ENCODE data around the gene PLEKHA5. TPM values are rescaled to one million over a fixed set of nuclear protein-coding genes. Genes with fewer than 3 reads are reported as not detected.
"Not testable (repeated sequence)": the region's sequence is repeated elsewhere in the genome, so short reads cannot be mapped to it uniquely, and the experiment has no call there.

Gene PLEKHA5
- total RNA-seq, 2 experiments from 2014 or later = 4.5 to 5.1 TPM

DNA sequence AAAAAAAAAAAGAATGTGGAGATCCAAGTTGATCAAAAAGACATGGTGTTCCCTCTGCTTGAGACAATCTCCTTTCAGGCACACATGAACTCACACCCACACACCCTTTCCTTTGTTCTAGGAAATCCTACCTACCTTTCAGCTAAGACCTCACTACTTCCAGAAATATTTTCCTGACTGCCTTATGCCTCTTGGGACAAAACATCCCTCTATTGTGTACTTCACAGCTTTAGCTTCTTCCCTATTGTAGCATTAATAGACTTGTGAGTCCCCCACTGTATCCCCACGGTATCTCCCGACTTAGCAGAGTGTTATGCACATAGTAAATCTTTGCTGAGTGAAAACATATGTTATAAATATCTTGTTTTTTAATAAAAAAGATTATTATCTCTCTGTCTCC is 264.9 kb downstream of the PLEKHA5 start:
- no peaks in the 10 kb centered on the region for H3K27me3 Mint-ChIP-seq
- H3K36me3 Mint-ChIP-seq (ENCODE audit: low read depth) = no peaks in the 10 kb centered on the region
- H3K4me3 Mint-ChIP-seq = no peak overlapping the region
- ChIA-PET POLR2A (no interaction called here), CTCF (interaction anchor here (0.8 to 1.0 kb wide), 2 partner anchors 10 to 19 kb away, joined by 3 read pairs; no protein-coding TSS in a partner anchor)
- no peaks in the 10 kb centered on the region for H3K9me3 Mint-ChIP-seq
- no peak overlapping the region for H3K27ac Mint-ChIP-seq
- DNase-seq = no peak
- no peaks in the 10 kb centered on the region for H3K4me1 Mint-ChIP-seq

DNA sequence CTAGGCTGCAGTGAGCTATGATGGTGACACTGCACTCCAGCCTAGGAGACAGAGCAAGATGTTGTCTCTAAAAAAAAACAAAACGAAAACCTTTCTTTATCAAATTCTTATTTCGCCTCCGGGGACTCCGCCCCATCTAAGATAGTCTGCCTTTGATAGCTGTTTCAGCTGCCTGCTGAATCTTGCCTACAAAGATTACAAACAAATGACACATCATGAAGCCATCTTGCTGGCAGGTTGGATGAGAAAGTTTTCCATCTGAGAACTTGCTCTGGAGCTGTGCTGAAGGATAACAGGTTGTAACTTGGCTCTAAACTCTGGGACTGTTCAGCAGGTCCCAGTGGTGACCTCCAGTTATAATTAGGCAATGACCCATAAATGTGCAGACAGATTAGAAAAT is 268.0 kb downstream of the PLEKHA5 start:
- Mint-ChIP-seq H3K27me3 (no peaks in the 10 kb centered on the region), H3K9me3 (no peaks in the 10 kb centered on the region), H3K27ac (no peak overlapping the region), H3K36me3 (ENCODE audit: low read depth) (no peaks in the 10 kb centered on the region), H3K4me3 (no peak overlapping the region), H3K4me1 (no peaks in the 10 kb centered on the region)
- no peak for DNase-seq
- ChIA-PET POLR2A (no interaction called here), CTCF (interaction anchor here (0.7 to 2.0 kb wide), 3 partner anchors 11 to 208 kb away, joined by 4 to 9 read pairs (median 5); no protein-coding TSS in a partner anchor)

DNA sequence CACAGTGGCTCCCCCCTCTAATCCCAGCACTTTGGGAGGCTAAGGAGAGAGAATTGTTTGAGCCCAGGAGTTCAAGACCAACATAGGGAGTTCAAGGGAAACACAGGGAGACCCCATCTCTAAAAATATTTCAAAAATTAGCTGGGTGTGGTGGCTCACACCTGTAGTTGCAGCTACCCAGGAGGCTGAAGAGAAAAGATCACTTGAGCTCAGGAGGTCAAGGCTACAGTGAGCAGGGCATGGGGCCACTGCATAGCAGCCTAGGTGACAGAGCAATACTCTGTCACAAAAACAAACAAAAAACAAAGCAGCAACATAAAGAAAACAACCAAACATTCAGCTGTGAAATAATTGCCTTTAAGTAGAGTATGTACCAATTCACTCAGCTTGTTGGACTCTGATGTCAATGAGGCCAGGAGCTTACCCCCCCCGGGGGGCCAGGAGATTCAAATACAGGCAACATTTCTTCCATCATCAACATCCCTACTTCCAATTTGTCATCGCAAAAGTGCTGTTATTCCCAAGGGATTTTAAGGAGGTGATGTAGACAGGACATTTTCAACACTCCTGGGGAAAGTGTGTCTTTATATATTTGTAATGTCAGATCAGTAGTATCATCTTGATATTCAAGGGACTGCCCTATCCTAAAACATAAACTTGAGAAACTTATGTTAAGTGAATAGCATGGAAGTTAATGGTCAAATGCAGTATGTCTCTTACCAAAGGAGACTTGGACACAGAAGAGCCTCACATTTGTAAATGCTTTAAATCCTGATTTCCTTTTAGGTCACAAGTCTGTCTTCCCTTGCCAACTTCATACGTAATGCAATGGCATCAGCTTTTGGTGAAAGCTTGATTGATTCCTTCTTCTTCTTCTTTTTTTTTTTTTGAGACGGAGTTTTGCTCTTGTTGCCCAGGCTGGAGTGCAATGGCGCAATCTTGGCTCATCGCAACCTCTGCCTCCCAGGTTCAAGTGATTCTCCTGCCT is 269.1 kb downstream of the PLEKHA5 start:
- H3K4me1 Mint-ChIP-seq = peaks cover 5% of the 10 kb centered on the region
- no peak for DNase-seq
- H3K27me3 Mint-ChIP-seq = no peaks in the 10 kb centered on the region
- ChIA-PET CTCF (interaction anchor here (2.0 kb wide), 1 partner anchor 12 kb away, joined by 9 read pairs; no protein-coding TSS in a partner anchor), POLR2A (no interaction called here)
- H3K27ac Mint-ChIP-seq = no peak overlapping the region
- no peaks in the 10 kb centered on the region for H3K9me3 Mint-ChIP-seq
- H3K4me3 Mint-ChIP-seq = no peak overlapping the region
- no peaks in the 10 kb centered on the region for H3K36me3 Mint-ChIP-seq (ENCODE audit: low read depth)

DNA sequence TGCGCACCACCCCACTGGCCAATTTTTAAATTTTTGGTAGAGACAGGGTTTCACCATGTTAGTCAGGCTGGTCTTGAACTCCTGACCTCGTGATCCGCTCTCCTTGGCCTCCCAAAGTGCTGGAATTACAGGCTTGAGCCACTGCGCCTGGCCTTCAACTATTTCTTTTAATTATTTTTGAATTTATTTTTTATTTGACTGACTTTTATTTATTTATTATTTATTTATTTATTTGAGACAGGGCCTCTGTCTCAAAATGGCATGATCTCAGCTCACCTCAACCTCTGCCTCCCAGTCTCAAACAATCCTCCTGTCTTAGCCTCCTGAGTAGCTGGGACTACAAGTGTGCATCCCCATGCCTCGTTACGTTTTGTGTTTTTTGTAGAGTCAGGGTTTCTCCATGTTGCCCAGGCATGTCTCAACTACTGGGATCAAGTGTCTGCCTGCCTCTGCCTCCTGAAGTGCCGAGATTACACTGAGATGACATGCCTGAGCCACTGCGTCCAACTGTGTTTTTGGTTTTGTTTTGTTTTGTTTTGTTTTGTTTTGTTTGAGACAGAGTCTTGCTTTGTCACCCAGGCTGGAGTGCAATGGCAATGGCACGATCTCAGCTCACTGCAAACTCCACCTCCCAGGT is 271.2 kb downstream of the PLEKHA5 start:
- H3K4me3 Mint-ChIP-seq = not testable (repeated sequence)

DNA sequence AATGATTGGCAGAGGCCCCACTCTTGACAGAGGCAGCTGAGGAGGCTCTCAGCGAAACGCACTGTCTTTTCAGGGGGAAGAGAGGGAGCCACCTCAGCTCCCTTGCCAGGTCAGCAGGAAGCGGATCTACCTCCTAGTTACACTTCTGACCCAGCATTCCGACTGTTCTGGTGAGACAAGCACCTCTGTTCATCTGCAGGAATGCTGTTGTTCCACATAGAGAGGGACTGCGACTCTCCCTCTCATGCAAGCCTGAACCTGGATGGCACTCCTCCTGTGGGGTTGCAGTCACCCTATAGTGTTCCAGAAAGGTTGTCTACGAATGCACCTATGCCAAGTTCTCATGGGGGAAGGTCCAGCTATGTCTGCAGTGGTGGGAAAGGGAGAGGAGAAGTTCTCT is 272.7 kb downstream of the PLEKHA5 start:
- H3K4me1 Mint-ChIP-seq = peaks cover 15% of the 10 kb centered on the region
- DNase-seq = no peak
- H3K36me3 Mint-ChIP-seq (ENCODE audit: low read depth) = peaks cover 6% of the 10 kb centered on the region
- no peak overlapping the region for H3K4me3 Mint-ChIP-seq
- H3K27me3 Mint-ChIP-seq = no peaks in the 10 kb centered on the region
- no peak overlapping the region for H3K27ac Mint-ChIP-seq
- CTCF ChIA-PET = interaction anchor here (0.6 to 2.0 kb wide), 2 partner anchors 19 to 80 kb away, joined by 4 to 5 read pairs; no protein-coding TSS in a partner anchor
- POLR2A ChIA-PET = no interaction called here
- peaks cover 9% of the 10 kb centered on the region for H3K9me3 Mint-ChIP-seq

More for the DNA sequence above, 271.2 kb downstream of the PLEKHA5 start:
- DNase-seq; H3K27ac Mint-ChIP-seq; POLR2A ChIA-PET; H3K36me3 Mint-ChIP-seq (ENCODE audit: low read depth); H3K27me3 Mint-ChIP-seq; H3K9me3 Mint-ChIP-seq; CTCF ChIA-PET: not testable (repeated sequence)
- peaks cover 15% of the 10 kb centered on the region for H3K4me1 Mint-ChIP-seq

DNA sequence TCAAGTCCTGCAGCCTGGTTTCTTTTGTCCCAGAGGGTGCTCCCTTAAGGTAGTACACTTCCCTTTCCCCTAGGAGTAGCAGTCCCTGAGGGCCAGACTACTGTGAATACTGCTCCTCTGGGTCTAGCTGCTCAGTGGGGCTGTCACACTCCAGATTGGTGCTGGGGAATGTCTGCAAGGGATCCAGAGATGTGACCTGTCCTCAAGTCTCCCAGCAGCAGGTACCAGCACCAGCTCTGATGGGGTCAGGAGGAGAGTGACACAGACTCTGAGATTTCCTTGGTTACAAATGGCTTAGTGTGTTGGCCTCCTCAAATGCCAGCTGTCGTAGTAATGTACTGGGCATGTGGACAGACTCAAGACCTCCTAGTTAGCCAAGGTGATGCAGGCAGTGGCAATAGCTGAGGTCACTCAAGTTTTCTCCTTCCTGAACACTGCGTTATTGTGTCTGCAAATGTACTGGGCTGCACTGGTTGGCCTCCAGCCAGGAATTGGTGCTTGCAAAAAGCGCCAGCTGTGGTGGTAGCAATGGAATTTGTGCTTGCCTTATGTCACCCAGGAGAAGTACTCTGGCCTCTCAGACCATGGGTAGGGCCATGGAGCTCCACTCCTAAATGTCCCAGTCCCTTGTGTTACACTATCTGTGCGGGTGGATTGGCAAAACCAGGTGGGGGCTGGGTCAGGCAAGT is 273.4 kb downstream of the PLEKHA5 start:
- H3K27ac Mint-ChIP-seq = peak overlapping the region; percentile 5
- ChIA-PET CTCF (interaction anchor here (0.6 to 2.0 kb wide), 5 partner anchors 9 to 80 kb away, joined by 3 to 5 read pairs (median 4); no protein-coding TSS in a partner anchor), POLR2A (no interaction called here)
- H3K27me3 Mint-ChIP-seq = no peaks in the 10 kb centered on the region
- no peak for DNase-seq
- H3K4me3 Mint-ChIP-seq = no peak overlapping the region
- H3K4me1 Mint-ChIP-seq = peaks cover 15% of the 10 kb centered on the region
- H3K36me3 Mint-ChIP-seq (ENCODE audit: low read depth) = peaks cover 6% of the 10 kb centered on the region
- peaks cover 9% of the 10 kb centered on the region for H3K9me3 Mint-ChIP-seq

DNA sequence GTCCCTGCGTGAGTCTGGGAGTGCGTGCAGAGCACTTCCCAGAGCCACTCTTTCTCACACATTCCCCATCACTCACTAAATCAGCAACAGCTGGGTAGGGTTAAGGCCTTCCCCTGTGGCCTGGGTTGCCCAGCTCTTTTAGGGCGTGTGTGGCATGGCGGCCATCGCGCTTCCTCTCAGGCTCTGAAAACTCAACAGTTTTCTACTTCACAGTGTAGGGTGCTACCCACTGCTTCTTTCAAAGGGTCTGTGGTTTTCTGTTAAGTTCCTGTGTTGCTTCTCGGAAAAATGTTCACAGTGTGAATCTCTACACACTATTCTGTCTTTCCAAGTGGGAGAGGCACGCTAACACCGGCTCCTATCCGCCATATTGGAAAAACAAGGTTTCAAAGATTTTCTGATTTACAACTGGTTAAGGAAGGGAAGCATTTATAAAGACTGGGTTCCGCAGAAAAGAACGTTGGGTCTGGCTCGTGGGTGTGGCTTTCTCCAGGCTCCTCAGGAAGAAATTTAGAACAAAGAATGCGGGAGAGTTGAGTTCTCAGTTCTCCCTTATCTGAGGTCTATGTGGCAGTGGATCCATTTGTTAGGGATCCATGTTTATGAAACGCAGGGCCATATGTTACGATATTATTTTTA is 274.8 kb downstream of the PLEKHA5 start:
- peaks cover 15% of the 10 kb centered on the region for H3K4me1 Mint-ChIP-seq
- CTCF ChIA-PET = interaction anchor here (1.1 to 2.0 kb wide), 4 partner anchors 8 to 21 kb away, joined by 3 to 5 read pairs (median 4); no protein-coding TSS in a partner anchor
- H3K36me3 Mint-ChIP-seq (ENCODE audit: low read depth) = peaks cover 6% of the 10 kb centered on the region
- peak overlapping the region; percentile 89 for H3K27ac Mint-ChIP-seq
- peaks cover 9% of the 10 kb centered on the region for H3K9me3 Mint-ChIP-seq
- H3K4me3 Mint-ChIP-seq = no peak overlapping the region
- no peaks in the 10 kb centered on the region for H3K27me3 Mint-ChIP-seq
- DNase-seq = peak; percentile 34
- POLR2A ChIA-PET = no interaction called here

DNA sequence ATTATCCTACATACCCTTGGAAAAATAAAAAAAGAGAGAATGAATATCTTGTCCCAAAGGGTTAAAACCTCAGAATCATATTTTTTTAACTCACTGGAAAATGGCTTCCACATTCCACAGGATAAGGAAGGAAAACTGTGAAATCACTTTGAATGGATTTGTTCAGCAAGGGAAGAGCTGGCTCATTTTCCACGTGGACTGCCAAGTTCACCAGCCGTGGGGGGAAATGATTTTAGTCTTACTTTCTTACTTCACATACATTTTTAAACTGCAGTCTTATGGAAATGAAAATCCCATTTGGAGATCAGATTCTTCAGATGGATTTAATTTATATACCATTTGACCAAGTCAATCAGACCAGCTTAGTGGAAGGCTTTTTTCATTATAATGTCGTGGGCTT is 279.8 kb downstream of the PLEKHA5 start:
- ChIA-PET POLR2A (no interaction called here), CTCF (interaction anchor here (2.5 kb wide), 1 partner anchor 11 kb away, joined by 9 read pairs; no protein-coding TSS in a partner anchor)
- Mint-ChIP-seq H3K36me3 (ENCODE audit: low read depth) (peaks cover 2% of the 10 kb centered on the region), H3K9me3 (peaks cover 5% of the 10 kb centered on the region), H3K27me3 (peaks cover 5% of the 10 kb centered on the region), H3K27ac (no peak overlapping the region), H3K4me1 (peaks cover 4% of the 10 kb centered on the region), H3K4me3 (no peak overlapping the region)
- DNase-seq = no peak

DNA sequence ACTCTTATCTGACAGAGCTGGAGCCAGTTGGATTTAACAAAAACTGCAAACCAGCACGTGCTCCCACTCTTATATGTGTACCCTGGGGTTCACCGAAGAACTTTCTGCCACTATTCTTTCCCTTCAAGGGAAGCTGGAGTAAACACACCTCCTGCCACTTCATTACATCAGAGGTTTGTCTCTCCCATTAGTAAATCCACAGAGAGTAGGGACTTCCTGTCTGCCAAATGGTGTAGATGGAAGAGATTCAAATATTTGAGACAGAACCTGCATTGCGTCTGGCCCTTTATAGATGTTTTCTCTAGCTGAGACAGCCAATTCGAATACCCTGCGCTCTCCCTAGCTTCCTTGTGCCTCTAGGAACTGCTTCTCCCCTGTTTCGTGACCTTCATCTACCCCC is 280.7 kb downstream of the PLEKHA5 start:
- ChIA-PET CTCF (interaction anchor here (1.1 to 2.5 kb wide), 3 partner anchors 9 to 14 kb away, joined by 3 to 9 read pairs (median 3); no protein-coding TSS in a partner anchor), POLR2A (no interaction called here)
- no peaks in the 10 kb centered on the region for H3K36me3 Mint-ChIP-seq (ENCODE audit: low read depth)
- no peaks in the 10 kb centered on the region for H3K4me1 Mint-ChIP-seq
- no peak for DNase-seq
- peaks cover 5% of the 10 kb centered on the region for H3K27me3 Mint-ChIP-seq
- no peak overlapping the region for H3K4me3 Mint-ChIP-seq
- no peak overlapping the region for H3K27ac Mint-ChIP-seq
- H3K9me3 Mint-ChIP-seq = peaks cover 2% of the 10 kb centered on the region

DNA sequence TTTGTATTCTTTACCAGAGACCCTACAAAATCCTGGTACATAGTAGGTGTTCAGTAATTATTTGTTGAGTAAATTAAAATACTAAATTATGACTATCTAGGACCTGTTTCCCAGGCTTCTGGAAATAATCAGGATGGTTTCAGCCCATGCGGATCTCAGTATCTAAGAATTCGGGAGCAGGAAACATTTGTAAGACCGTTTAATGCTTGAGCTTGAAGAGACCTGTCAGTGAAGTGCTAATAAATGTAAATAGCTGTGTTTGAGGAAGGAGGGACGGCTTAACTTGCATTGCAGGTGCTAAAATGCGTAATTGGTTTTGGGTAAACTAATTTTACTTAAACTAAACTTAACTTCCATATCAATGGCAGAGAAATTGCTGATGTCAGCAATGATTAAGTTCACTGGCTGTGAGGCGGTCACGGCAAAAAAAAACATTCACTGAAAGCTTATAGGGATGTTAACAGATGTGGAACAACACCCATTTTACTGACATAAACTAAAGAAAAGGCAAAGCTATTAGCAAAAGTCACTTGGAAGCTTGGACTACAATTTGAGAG is 281.2 kb downstream of the PLEKHA5 start:
- no peak for DNase-seq
- H3K36me3 Mint-ChIP-seq (ENCODE audit: low read depth) = no peaks in the 10 kb centered on the region
- H3K27ac Mint-ChIP-seq = no peak overlapping the region
- peaks cover 5% of the 10 kb centered on the region for H3K27me3 Mint-ChIP-seq
- CTCF ChIA-PET = interaction anchor here (0.7 to 2.5 kb wide), 4 partner anchors 9 to 15 kb away, joined by 3 to 9 read pairs (median 3); no protein-coding TSS in a partner anchor
- H3K9me3 Mint-ChIP-seq = peaks cover 2% of the 10 kb centered on the region
- no peaks in the 10 kb centered on the region for H3K4me1 Mint-ChIP-seq
- POLR2A ChIA-PET = no interaction called here
- no peak overlapping the region for H3K4me3 Mint-ChIP-seq

DNA sequence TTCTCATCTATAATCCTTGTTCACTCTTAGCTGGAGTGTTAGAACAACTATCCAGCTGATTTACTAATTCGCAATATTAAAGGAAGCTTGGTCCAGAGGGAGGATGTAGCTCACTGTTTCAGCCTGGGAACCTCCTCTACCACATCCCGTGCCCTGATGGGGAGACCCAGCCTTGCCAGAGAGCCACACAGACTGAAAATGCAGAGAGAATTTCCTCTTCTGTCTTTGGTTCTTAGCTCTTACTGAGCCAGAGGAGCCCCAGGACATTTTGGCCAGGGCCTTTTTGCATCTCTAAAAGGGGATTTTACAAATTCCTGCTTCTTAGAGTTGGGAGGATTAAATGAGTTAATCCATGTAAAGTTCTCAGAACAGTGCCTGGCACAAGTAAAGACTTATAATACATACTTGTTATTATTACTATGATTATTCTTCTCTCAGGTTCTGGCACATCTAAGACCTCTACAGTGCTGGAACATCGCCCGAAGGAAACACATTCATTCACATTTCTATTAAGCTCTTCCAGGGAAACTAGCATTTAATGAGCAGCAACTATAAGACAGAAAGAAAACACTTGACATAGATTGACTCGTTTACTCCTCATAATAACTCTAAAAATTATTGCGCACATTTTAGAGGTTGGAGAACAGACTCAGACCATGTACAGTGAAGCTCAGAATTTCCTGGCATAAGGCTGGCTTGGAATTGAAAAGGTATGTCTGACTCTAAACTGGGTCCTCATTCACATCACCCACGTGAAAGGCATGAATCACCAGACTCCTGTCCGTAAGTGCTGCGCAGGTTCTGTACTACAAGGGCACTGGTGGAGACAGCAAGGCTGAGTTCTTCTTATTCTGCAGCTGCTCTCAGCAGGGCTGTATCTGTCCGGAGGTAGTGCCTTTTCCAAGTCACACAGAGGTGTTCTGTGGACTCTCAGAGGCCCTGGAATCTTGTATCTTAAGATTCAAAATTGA is 282.0 kb downstream of the PLEKHA5 start:
- no peaks in the 10 kb centered on the region for H3K36me3 Mint-ChIP-seq (ENCODE audit: low read depth)
- DNase-seq = no peak
- peaks cover 5% of the 10 kb centered on the region for H3K27me3 Mint-ChIP-seq
- no peak overlapping the region for H3K27ac Mint-ChIP-seq
- peaks cover 2% of the 10 kb centered on the region for H3K9me3 Mint-ChIP-seq
- H3K4me1 Mint-ChIP-seq = no peaks in the 10 kb centered on the region
- CTCF ChIA-PET = interaction anchor here (0.7 to 2.5 kb wide), 5 partner anchors 8 to 15 kb away, joined by 3 to 9 read pairs (median 3); no protein-coding TSS in a partner anchor
- H3K4me3 Mint-ChIP-seq = no peak overlapping the region
- POLR2A ChIA-PET = no interaction called here

All from activated CD4-positive, alpha-beta T cell treated with anti-CD3 and anti-CD28 coated beads, Interleukin-2, amount 10 ng/mL, durations not matched to agents 7 days and 5 days (primary cell).